HG03135 (cell line): ENCODE results near the gene NKAIN4.

ENCODE experiments used
- ATAC-seq: cut with Tn5 transposase; IDR thresholded peaks from one replicate; pipeline ENCODE4 v1.9.1; 2021; ENCODE audit warnings: mild to moderate bottlenecking, moderate library complexity; ENCODE audit not compliant: unreplicated experiment

Gene NKAIN4

GRCh38 chr20:63254232-63254605, at the start of gene NKAIN4:
TSS of gene NKAIN4 (minus strand) at chr20:63254463. CDS start at chr20:63254450, 13 bp downstream.
- no peak for ATAC-seq

GRCh38 chr20:63303095-63303666, 48.9 kb upstream of the NKAIN4 start:
- ATAC-seq, result no peak

GRCh38 chr20:63301671-63302070, 47.4 kb upstream of the NKAIN4 start:
- ATAC-seq, result no peak

DNA sequence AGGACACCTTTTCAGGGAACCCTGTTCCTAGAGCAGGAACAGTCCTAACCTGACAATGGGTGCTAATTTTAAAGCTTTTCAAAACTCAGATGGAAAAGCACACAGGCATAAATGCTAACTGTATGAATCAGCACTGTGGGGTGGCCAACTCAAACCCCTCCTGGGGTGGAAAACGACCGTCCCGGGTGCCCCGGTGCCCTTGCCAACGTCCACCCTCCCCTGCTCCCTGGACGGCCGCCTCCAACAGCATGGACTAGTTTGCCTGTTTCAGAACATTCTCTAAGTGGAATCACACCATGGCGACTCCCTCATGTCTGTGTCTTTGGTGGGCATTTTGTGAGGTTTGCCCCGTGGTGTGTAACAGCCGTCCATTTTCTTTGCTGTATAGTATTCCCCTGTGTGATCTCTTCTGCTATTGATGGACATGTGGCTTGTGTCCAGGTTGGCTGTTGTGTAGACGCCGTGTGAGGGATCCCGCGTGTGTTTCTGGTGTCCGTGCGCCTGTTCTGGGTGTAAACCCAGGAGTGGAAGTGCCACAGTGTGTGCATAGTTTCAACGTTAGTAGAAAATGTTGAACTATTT, 44.6 kb upstream of the NKAIN4 start:
- no peak for ATAC-seq

DNA sequence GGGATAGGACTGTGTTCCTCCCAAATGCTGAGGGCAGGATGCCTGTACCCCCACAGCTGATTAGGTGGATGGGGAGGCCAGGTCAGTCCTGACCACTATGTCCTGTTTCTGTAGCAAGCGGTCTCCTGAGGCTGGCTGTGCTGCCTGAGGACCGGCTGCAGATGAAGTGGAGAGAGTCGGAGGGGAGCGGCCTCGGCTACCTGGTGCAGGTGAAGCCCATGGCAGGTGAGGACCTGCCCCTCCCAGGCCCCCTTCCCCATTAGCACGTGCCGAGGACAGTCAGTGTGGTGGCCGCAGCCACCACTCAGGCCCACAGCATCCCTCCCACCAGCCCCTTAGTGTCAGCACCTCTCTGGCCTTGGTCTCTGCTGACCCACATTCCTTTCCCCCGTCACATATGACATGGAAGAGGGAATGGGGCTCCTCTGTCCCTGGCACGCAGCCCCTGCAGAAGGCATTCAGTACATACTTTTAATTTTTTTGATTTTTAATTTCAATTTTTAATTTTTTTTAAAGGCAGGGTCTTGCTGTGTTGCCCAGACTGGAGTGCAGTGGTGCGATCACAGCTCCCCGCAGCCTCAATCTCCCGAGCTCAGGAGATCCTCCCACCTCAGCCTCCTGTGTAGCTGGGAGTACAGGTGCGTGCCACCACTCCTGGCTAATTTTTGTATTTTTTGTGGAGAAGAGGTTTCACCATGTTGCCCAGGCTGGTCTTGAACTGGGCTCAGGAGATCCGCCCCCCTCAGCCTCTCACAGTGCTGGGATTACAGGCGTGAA, 43.7 kb upstream of the NKAIN4 start:
- no peak for ATAC-seq

DNA sequence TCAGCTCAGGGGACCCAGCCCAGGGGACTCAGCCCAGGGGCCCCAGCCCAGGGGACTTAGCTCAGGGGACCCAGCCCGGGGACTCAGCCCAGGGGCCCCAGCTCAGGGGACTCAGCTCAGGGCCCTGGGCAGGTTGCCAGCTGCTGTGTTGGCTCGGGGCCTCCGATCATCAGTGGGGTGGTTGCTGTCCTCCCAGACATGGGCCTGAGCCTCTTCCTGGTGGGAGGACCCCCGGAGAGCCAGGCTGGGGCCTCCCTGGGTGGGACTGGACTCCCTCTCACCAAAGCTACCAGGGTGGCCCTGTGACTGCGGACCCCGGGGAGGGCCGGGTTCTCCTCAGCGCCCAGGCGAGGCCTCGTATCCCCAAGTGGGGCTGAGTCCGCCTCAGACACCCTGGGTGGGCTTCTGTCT, 43.1 kb upstream of the NKAIN4 start:
- ATAC-seq, result no peak

DNA sequence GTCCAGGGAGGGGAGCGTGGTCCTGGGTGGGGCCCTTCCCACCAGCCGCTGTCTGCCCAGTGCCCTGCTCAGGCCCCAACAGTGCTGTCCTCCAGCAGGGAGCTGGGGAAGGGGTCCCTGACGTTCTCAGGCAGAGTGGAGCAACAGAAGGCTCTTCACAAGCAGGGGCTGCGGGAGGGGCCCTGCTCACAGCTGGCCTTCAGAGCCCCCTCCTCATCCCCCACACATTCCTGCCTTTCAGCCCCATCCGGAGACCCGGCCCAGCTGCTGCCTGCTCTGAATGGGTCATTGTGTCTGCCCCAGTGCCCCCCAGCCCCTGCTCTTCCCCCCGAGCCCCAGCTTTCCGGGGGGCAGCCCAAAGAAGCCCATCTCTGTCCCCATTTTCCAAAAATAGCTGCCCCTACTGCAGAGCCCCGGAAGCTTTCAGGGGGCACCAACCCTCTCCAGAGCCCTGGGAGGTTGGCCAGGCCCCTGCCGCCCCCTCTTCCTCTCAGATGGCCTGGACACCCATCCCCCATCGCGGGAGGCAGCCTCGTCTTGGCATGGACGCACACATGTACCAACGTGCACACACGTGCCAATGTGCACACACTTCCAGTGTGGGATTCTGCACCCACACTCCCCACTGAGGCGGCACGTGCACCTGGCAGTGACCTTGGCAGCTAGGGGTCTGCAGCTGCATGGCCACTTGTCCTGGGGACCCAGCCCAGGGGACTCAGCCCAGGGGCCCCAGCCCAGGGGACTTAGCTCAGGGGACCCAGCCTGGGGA, 42.5 kb upstream of the NKAIN4 start:
- ATAC-seq, result no peak

DNA sequence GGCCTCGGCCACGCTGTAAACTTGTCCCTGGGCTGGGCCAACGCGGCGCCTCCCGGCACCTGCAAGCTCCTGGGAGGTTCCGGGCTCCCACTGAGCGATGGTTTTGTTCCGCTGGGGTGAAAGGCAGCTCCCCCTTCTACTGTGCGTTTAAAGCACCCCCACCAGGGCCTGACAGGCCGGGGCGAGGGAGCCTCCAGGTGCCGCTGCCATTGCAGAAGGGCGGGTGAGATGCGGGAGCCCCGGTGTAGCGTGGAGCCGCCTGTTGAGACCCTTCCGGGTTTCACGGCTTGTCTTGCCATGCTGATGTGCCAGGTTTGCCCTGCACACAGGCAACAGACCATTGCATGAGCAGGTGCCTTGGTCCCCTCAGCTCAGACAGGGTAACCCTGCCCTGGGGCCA, 41.6 kb upstream of the NKAIN4 start:
- no peak for ATAC-seq

DNA sequence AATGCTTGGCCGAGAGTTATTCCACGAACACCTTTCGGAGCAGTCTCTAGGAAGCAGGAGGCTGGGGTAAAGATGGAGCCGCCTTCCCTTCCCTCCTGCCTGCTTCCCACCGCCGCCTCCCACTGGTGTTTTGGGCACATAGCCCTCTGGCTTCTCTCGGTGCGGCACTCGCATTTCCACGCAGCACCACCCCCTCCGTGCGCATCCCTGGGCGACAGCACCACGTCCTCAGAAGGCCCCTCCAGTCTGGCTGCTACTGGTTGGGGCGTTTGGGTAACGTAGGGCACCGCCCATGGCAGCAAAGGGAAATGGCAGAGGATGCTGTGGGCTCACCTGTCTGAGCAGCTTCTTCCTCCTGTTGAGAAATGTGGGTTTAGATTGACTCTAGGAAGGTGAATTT, 41.2 kb upstream of the NKAIN4 start:
- no peak for ATAC-seq

- no peak for ATAC-seq
These were observed 40.8 kb upstream of the NKAIN4 start for GRCh38 chr20:63295018-63295417.

DNA sequence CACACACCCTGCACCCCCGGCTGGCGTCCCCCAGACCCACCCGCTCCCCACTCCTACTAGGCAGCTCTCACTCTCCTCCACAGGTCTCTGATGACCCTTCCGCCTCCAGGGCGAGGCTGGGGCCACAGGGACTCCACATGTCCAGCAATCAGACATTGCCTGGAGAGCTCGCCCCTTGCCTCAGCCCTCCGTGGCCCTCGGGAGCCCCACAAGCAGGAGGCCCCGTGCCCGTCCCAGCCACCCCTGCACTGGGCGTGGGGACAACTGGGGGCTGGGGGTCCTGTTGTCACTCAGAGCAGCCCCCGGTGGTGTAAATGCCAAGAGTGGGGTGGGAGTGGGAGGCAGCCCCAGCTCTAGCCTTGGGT, 40.3 kb upstream of the NKAIN4 start:
- ATAC-seq, result no peak

DNA sequence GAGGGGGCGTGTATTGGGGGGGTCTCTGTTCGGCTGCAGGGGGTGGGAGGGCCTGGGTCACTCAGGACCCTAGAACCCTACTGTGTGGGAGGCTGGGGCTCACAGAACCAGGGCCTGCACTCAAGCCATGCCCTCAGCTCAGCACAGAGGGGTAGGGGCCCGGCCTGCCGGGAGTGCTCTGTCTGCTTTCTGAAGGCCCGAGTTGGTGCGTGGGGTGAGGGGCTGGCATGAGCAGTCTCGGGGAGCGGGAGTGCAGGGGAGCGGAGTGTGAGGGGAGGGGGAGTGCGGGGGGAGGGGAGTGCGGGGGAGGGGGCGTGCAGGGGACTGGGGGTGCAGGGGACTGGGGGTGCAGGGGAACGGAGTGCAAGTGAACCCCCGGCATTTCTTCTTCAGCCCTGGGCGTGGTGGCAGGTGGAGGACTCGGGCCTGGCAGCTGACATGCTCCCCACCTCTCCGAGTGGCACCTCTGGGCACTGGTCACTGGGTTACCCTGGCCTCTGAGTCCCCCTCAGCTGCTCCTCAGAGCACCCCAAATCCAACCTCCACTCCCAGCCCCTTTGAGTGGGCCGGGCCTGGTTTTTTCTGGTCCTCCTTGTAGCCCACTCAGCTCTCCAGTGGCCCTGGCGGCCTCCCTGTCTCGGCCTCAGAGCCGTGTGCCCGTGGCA, 39.7 kb upstream of the NKAIN4 start:
- ATAC-seq, result no peak

DNA sequence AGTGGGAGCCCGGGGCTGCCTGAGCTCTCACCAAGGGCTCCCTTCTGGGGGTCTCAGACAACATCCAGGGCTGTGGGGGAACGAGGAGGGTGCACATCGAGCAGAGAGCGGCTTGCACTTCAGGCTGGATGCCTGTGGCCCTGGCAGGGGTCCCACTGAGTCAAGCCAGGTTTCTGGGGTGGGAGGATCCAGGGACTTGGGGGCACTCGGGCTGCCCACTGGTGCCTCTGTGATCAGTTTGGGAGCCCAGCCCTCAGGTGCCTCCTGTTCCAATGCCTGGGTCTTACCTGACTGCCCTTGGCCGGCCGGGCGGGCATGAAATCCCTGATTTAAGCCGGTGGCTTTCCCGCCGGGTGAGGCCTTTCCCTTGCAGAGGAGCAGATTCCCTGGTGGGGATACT, 39.2 kb upstream of the NKAIN4 start:
- ATAC-seq, result no peak

DNA sequence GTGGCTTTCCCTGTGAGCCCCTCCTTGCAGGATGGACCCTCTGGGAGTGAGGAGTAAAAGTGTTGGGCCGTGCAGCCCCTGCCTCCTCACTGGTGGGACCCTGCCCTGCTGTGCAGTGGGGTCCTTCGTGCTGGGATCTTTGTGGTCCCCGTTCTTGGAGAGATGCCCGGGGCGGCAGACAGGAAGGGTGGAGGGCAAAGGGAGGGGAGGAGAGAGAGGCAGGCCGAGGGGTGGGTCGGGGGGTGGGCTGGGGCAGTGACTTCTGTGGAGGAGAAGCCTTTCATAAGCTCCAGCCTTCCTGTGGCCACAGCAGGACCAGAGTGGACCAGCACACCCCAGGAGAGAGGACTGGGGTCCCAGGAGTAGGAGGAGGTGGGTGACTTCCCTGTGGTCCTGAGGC, 38.6 kb upstream of the NKAIN4 start, which contains the start of gene COL20A1:
Gene COL20A1 (plus strand): TSS at position 283 of the 400 bp plus-strand sequence. CDS start 1,922 bp downstream, outside the sequence.
- no peak for ATAC-seq

- ATAC-seq, result no peak
These were observed 38.0 kb upstream of the NKAIN4 start for GRCh38 chr20:63292292-63292701.

- no peak for ATAC-seq
These were observed 37.5 kb upstream of the NKAIN4 start for GRCh38 chr20:63291811-63292210.

GRCh38 chr20:63290677-63291472, 36.6 kb upstream of the NKAIN4 start:
- no peak for ATAC-seq

- ATAC-seq, result no peak
These were observed 35.9 kb upstream of the NKAIN4 start for GRCh38 chr20:63290136-63290676.

GRCh38 chr20:63289311-63290135, 35.3 kb upstream of the NKAIN4 start:
- no peak for ATAC-seq
